A549 (cell line): ENCODE results near the gene SNTG2. TPM values are rescaled to one million over a fixed set of nuclear protein-coding genes. Genes with fewer than 3 reads are reported as not detected.

Experiments
- ATAC-seq, 2 experiments: fragments of 200-7000 bp in 1 of 2; fragments of >200 bp in 1 of 2; cut with Nextera tagmentation in 1 of 2; cut with Tn5 transposase in 1 of 2; 3 replicates each; pipeline versions ENCODE4 v1.8.0 to v1.9.1; 2018 to 2020; ENCODE audit warnings: mild to moderate bottlenecking in 1 of 2, moderate library complexity in 1 of 2
- CTCF ChIA-PET: fragments of 300-600 bp; sonication (Branson Sonifier 250); formaldehyde crosslinking; extraction: SDS; loops from one replicate; lab custom pipeline; 2021; ENCODE audit warnings: antibody characterized with exemption, inconsistent platforms; lab: Yijun Ruan, JAX
- POLR2A ChIA-PET: fragments of 350-600 bp; formaldehyde crosslinking; extraction: SDS; loops from one replicate; lab custom pipeline; 2021; ENCODE audit warnings: antibody characterized with exemption, inconsistent platforms; lab: Yijun Ruan, JAX
- DNase-seq, 2 experiments: peaks; one replicate each; pipeline versions ENCODE4 v3.0.0 to v3.0.0-alpha.2; 2011 to 2016; ENCODE audit warnings: low read depth in 1 of 2, low spot score in 1 of 2
- FAIRE-seq: peaks from 2 replicates; lab custom pipeline; 2011; peaks lifted over from hg19 to GRCh38; lab: Jason Lieb, UNC
- H3K27ac ChIP-seq, 2 experiments: fragments of >200 bp; sonication (Bioruptor Twin); formaldehyde crosslinking; 3 replicates each; pipeline ENCODE4 v1.5.1; 2016 to 2017
- H3K4me1 ChIP-seq: fragments of >200 bp; sonication (Bioruptor Twin); formaldehyde crosslinking; 3 replicates; pipeline ENCODE4 v1.6.1; 2016
- H3K4me2 ChIP-seq: fragments of >200 bp; sonication (Bioruptor Twin); formaldehyde crosslinking; 3 replicates; pipeline ENCODE4 v1.6.1; 2016
- H3K4me3 ChIP-seq: fragments of >200 bp; sonication (Bioruptor Twin); formaldehyde crosslinking; 3 replicates; pipeline ENCODE4 v1.5.1; 2016
- H3K9me3 ChIP-seq: fragments of >200 bp; sonication (Bioruptor Twin); formaldehyde crosslinking; 3 replicates; pipeline ENCODE4 v1.6.1; 2016
- CBX8 ChIP-seq: fragments of 200-600 bp; sonication (generic); IDR thresholded peaks from 2 replicates; pipeline ENCODE4 v1.6.1; 2016
- CEBPB ChIP-seq, 2 experiments: fragments of >200 bp in 1 of 2; sonication (Bioruptor Twin) in 1 of 2; formaldehyde crosslinking in 1 of 2; IDR thresholded peaks; 2 replicates each; pipeline ENCODE4 v1.6.1; 2012 to 2016
- CHD4 ChIP-seq: fragments of 200-600 bp; sonication (generic); IDR thresholded peaks from 2 replicates; pipeline ENCODE4 v1.6.1; 2016; ENCODE audit warnings: antibody characterized with exemption, mild to moderate bottlenecking, borderline replicate concordance
- E2F6 ChIP-seq: IDR thresholded peaks from 2 replicates; pipeline ENCODE4 v1.6.1; 2012; ENCODE audit warnings: low read depth, borderline replicate concordance
- ESRRA ChIP-seq: fragments of 150-350 bp; IDR thresholded peaks from 2 replicates; pipeline ENCODE4 v1.6.1; 2014; ENCODE audit warnings: mild to moderate bottlenecking, low read length, borderline replicate concordance
- FOSB ChIP-seq: fragments of 250-450 bp; sonication (Bioruptor Pico); IDR thresholded peaks from 2 replicates; pipeline ENCODE4 v1.5.0; 2020; ENCODE audit warnings: mild to moderate bottlenecking, moderate library complexity
- HEYL ChIP-seq: fragments of 250-450 bp; sonication (Bioruptor Pico); IDR thresholded peaks from 2 replicates; pipeline ENCODE4 v1.8.0; 2021; ENCODE audit warnings: mild to moderate bottlenecking, moderate library complexity
- JUNB ChIP-seq: fragments of >200 bp; sonication (Bioruptor Twin); formaldehyde crosslinking; IDR thresholded peaks from 2 replicates; pipeline ENCODE4 v1.6.1; 2016
- MAFK ChIP-seq: fragments of 450-650 bp; IDR thresholded peaks from 2 replicates; pipeline ENCODE4 v1.6.1; 2014; ENCODE audit not compliant: partially characterized antibody
- RAD21 ChIP-seq, 2 experiments: fragments of >200 bp in 1 of 2; sonication (Bioruptor Twin) in 1 of 2; formaldehyde crosslinking in 1 of 2; IDR thresholded peaks in 1 of 2; conservative IDR thresholded peaks in 1 of 2; 2 replicates in 1 of 2; 3 replicates in 1 of 2; pipeline ENCODE4 v1.6.1; 2012 to 2018; ENCODE audit warnings: inconsistent platforms in 1 of 2
- RARB ChIP-seq: fragments of 250-450 bp; sonication (Bioruptor Pico); IDR thresholded peaks from 2 replicates; pipeline ENCODE4 v1.8.0; 2021; ENCODE audit warnings: mild to moderate bottlenecking, moderate library complexity
- RNF2 ChIP-seq: fragments of 200-600 bp; sonication (generic); IDR thresholded peaks from 2 replicates; pipeline ENCODE4 v1.6.1; 2016; ENCODE audit warnings: low read depth, mild to moderate bottlenecking, antibody characterized with exemption, moderate library complexity, borderline replicate concordance
- SREBF2 ChIP-seq: fragments of 450-650 bp; IDR thresholded peaks from 2 replicates; pipeline ENCODE4 v1.6.1; 2014; ENCODE audit warnings: mild to moderate bottlenecking, moderate library complexity
- TFCP2L1 ChIP-seq: fragments of 250-450 bp; sonication (Bioruptor Pico); IDR thresholded peaks from 2 replicates; pipeline ENCODE4 v1.5.0; 2021; ENCODE audit warnings: mild to moderate bottlenecking
- ZC3H11A ChIP-seq: fragments of 450-650 bp; IDR thresholded peaks from 2 replicates; pipeline ENCODE4 v1.6.1; 2014; ENCODE audit warnings: antibody characterized with exemption, mild to moderate bottlenecking
- ZNF302 ChIP-seq: fragments of 250-450 bp; sonication (Bioruptor Pico); IDR thresholded peaks from 2 replicates; pipeline ENCODE4 v1.9.0; 2021; ENCODE audit warnings: inconsistent platforms, mild to moderate bottlenecking, moderate library complexity
- ZSCAN20 ChIP-seq: fragments of 250-450 bp; sonication (Bioruptor Pico); IDR thresholded peaks from 2 replicates; pipeline ENCODE4 v1.8.0; 2022; ENCODE audit warnings: mild to moderate bottlenecking, moderate library complexity
- WGBS: methylation state at CpG from one replicate; pipeline ENCODE4 v1.1.6; 2017; ENCODE audit errors: missing lambda C conversion rate; 5-methylcytosine and 5-hydroxymethylcytosine counted together
- polyA plus RNA-seq, 4 experiments: library from polyadenylated mRNA; depleted of rRNA in 3 of 4; stranded (reverse); fragments of >200 nt; fragmentation: RNase III in 1 of 4; extraction: RNeasy Plus Mini Kit Qiagen cat#74134 plus additional on column Dnase treatment in 1 of 4; gene quantifications; 2 replicates in 3 of 4; 3 replicates in 1 of 4; pipeline ENCODE4 v1.2.3, GENCODE V29; 2011 to 2017
- TF ChIP-seq, protein P1 (sequence below): fragments of 150-350 bp; IDR thresholded peaks from 2 replicates; pipeline ENCODE4 v1.6.1; 2014; ENCODE audit warnings: low read depth, mild to moderate bottlenecking, low read length
- TF ChIP-seq, protein P2 (sequence below): fragments of 450-650 bp; IDR thresholded peaks from 2 replicates; pipeline ENCODE4 v1.6.1; 2014; ENCODE audit warnings: antibody characterized with exemption
- TF ChIP-seq, protein P3 (sequence below): fragments of >200 bp; sonication (Bioruptor Twin); formaldehyde crosslinking; IDR thresholded peaks from 3 replicates; pipeline ENCODE4 v1.6.1; 2016

Gene SNTG2
- polyA plus RNA-seq, 2 of the 4 experiments (the other 2 are of a cell fraction), result not detected

- TF ChIP-seq ZNF302 (CRISPR knock-in tag), result no peak
- no peak for TF ChIP-seq E2F6
- TF ChIP-seq RARB (CRISPR knock-in tag), result no peak
- no peak for TF ChIP-seq RAD21 (conservative IDR thresholded peaks at IDR 0.05 in 1 of 2, IDR thresholded peaks at IDR 0.05 in 1 of 2)
- ATAC-seq (no peak), FAIRE-seq (no peak), DNase-seq (no peak)
- Histone ChIP-seq H3K4me3 (no peak overlapping the region), H3K4me1 (no peaks in the 10 kb centered on the region), H3K27ac (no peak overlapping the region), H3K9me3 (no peaks in the 10 kb centered on the region), H3K4me2 (no peak overlapping the region)
- WGBS, result 2% methylated on average over 5 of the region's 5 CpGs
- CTCF ChIA-PET, result interaction anchor here (0.7 to 0.8 kb wide), 2 partner anchors 359 to 846 kb away, joined by 3 read pairs; no protein-coding TSS in a partner anchor
- POLR2A ChIA-PET, result no interaction called here
These were observed 241.5 kb downstream of the SNTG2 start for GRCh38 chr2:1192121-1192520.

DNA sequence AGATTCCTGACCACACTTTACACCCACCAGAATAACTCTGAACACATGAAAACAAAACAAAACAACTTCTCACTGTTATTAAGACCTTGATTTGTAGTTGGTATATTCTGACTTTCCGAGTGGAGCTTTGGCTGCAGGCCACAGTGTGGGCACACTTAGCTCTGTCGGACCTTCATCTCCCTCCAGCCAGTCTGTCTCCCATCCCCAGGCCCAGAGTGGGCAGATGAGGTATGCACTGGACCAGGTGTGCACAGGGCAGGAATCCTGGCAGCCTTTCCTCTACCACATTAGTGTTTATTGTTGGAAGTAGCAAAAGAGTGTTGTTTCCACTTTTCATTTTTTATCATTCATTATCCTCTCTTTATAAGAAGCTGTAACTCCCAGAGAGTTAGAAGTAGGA, 243.2 kb downstream of the SNTG2 start:
- ATAC-seq (no peak), FAIRE-seq (no peak), DNase-seq (no peak)
- no peaks in the 10 kb centered on the region for H3K4me1 ChIP-seq
- no peak overlapping the region for H3K27ac ChIP-seq
- ChIA-PET POLR2A (no interaction called here), CTCF (no interaction called here)
- H3K4me2 ChIP-seq, result no peak overlapping the region
- TF ChIP-seq ZSCAN20 (CRISPR knock-in tag), result no peak
- TF ChIP-seq RNF2, result no peak
- no peak for TF ChIP-seq CHD4
- TF ChIP-seq TFCP2L1 (CRISPR knock-in tag), result no peak
- no peak for TF ChIP-seq SREBF2
- no peak for TF ChIP-seq CBX8
- TF ChIP-seq FOSB (CRISPR knock-in tag), result no peak
- TF ChIP-seq ZC3H11A, result no peak
- TF ChIP-seq HEYL (CRISPR knock-in tag), result no peak
- no peak for TF ChIP-seq ESRRA
- TF ChIP-seq JUNB, result no peak
- TF ChIP-seq, protein P1, sequence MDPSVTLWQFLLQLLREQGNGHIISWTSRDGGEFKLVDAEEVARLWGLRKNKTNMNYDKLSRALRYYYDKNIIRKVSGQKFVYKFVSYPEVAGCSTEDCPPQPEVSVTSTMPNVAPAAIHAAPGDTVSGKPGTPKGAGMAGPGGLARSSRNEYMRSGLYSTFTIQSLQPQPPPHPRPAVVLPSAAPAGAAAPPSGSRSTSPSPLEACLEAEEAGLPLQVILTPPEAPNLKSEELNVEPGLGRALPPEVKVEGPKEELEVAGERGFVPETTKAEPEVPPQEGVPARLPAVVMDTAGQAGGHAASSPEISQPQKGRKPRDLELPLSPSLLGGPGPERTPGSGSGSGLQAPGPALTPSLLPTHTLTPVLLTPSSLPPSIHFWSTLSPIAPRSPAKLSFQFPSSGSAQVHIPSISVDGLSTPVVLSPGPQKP, result no peak
- no peak for TF ChIP-seq CEBPB (IDR thresholded peaks at IDR 0.05)
- TF ChIP-seq, protein P2, sequence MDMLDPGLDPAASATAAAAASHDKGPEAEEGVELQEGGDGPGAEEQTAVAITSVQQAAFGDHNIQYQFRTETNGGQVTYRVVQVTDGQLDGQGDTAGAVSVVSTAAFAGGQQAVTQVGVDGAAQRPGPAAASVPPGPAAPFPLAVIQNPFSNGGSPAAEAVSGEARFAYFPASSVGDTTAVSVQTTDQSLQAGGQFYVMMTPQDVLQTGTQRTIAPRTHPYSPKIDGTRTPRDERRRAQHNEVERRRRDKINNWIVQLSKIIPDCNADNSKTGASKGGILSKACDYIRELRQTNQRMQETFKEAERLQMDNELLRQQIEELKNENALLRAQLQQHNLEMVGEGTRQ, result no peak
- 0% methylated on average over 2 of the region's 2 CpGs for WGBS
- peaks cover 2% of the 10 kb centered on the region; the same call in 1 of the 3 replicates for H3K9me3 ChIP-seq
- no peak overlapping the region for H3K4me3 ChIP-seq

DNA sequence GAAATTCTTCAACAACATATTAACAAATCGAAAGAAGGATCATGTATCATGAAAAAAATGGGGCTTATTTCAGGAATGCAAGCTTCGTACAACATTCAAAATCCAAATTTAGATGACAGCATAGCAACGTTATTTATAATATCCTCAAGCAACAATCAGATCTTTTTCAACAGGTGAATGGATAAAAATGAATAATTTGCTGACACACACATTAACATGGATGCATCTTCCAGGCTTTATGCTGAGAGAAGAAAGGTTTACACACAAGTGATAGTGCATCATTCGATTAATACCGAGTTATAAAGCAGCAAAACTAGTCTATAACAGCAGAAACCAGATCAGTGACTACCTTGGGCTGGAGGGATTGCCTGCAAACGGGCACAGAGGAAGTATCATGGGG, 253.1 kb downstream of the SNTG2 start:
- no peak for ATAC-seq
- ChIA-PET POLR2A (no interaction called here), CTCF (no interaction called here)
- no peaks in the 10 kb centered on the region for H3K4me1 ChIP-seq
- under 1% methylated on average over 6 of the region's 6 CpGs for WGBS
- no peak overlapping the region for H3K27ac ChIP-seq
- no peak for DNase-seq
- H3K4me3 ChIP-seq, result no peak overlapping the region
- TF ChIP-seq MAFK (peak; percentile 76), RNF2 (no peak)
- TF ChIP-seq, protein P3, sequence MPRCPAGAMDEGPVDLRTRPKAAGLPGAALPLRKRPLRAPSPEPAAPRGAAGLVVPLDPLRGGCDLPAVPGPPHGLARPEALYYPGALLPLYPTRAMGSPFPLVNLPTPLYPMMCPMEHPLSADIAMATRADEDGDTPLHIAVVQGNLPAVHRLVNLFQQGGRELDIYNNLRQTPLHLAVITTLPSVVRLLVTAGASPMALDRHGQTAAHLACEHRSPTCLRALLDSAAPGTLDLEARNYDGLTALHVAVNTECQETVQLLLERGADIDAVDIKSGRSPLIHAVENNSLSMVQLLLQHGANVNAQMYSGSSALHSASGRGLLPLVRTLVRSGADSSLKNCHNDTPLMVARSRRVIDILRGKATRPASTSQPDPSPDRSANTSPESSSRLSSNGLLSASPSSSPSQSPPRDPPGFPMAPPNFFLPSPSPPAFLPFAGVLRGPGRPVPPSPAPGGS, result no peak
- H3K4me2 ChIP-seq, result no peak overlapping the region
- peaks cover under 1% of the 10 kb centered on the region; the same call in 1 of the 3 replicates for H3K9me3 ChIP-seq
- no peak for FAIRE-seq
